Fibroblast of skin of abdomen (primary cell): ENCODE results near the gene MEF2C.
A peak's percentile ranks its signal among the peaks of the same experiment; 100 is the strongest.

Experiments
- DNase-seq: peaks from one replicate; pipeline ENCODE4 v3.0.0-alpha.2; 2013

MEF2C gene

GRCh38 chr5:88826646-88827585 is 56.1 kb downstream of the MEF2C start:
- peak; percentile 65 for DNase-seq

DNA sequence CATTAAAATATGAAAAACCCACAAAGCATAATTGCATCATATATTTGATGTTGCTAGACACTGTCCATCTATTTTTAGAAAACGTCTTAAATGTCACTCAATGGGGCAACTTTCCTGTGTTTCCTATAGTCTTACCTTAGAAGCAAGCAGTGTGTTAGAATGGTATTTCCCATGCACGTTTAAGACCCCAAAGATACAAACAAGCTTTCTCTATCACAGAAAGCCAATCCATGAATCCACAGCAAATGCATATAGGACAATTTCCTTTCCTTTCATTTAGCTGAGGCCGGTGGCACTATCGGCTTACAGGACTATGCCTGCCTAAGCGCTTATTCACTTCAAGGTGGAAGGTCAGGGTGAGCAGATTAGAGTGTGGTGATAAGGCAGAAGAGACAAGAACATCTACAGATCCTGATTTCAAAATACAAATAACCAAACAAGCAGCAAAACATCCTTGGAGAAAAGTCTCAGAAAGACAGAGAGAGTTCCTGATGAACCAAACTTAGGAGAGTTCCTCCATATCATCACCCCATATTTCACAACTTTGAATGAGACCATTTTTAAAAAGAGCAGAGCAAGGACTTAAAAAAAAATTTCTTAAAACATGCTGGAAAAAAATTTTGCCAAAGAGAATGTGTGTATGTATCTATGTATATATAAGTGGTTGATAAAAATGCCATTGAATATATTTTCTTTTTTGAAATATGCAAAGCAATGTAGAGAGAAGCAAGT is 57.2 kb downstream of the MEF2C start:
- no peak for DNase-seq

- DNase-seq, result peak; percentile 66
Measured at GRCh38 chr5:88824892-88825583, 57.9 kb downstream of the MEF2C start.

DNA sequence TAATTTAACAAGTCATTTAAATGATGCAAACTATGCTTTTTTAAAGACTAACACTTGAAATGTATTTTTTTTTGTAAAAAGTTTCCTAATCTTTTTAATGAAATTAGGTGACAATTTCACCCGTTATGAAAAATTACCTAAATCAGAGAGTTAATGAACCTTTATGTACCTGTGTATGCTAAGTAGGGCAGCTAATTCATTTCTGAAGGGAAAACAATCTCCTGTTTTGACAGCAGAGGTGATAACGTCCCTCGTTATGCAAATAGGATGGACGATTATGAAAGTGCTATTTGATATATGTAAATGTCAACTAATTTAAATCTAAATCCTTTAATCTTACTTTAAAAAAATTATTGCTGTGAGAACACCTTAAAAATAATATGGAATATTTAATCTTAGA is 58.8 kb downstream of the MEF2C start:
- DNase-seq, result no peak

GRCh38 chr5:88823201-88823600 is 59.8 kb downstream of the MEF2C start:
- DNase-seq, result no peak

DNA sequence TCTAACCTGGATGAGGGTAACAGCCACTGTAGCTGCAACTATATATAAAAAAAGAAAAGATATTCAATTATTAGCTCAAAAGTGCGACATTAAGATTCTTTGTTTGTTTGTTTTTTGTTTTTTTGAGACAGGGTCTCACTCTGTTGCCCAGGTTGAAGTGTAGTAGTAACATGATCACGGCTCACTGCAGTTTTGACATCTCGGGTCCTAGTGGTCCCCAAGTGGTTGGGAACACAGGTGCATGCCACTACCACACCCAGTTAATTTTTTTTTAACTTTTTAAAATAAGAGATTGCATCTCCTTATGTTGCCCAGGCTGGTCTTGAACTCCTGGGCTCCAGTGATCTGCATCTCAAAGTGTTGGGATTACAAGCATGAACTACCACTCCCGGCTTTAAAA is 61.8 kb downstream of the MEF2C start:
- no peak for DNase-seq

- no peak for DNase-seq
Measured at GRCh38 chr5:88820581-88820980, 62.4 kb downstream of the MEF2C start.

DNA sequence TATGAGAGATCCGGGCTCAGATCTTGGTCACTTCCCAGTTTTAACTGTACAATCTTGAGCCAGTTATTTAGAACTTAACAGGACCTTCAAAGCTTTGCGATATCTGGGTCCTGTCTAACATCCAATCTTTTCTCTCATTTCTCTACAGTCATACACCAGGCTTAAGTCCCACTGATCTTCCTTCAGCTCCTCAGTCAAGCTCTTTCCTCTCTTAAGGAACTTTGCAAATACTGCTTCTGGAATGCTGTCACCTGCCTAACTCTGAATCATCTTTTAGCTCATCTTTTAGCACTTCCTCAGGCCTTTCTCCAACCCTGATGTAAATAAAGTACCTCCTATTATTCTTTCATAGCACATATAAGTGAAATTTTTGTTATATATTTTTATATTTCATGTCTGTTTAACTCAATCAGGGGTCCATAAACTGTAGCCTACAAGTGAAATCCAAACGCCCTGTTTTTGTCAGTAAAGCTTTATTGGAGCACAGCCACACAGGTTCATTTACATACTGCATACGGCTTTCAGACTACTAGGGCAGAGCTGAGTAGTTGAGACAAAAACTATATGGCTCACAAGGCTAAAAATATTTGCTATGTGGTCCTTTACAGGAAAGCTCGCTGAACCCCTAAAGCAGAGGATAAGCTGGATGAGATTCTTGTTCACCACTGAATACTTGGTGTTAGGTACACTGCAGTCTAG is 63.5 kb downstream of the MEF2C start:
- DNase-seq, result no peak

- no peak for DNase-seq
Measured at GRCh38 chr5:88818296-88818695, 64.7 kb downstream of the MEF2C start.

DNA sequence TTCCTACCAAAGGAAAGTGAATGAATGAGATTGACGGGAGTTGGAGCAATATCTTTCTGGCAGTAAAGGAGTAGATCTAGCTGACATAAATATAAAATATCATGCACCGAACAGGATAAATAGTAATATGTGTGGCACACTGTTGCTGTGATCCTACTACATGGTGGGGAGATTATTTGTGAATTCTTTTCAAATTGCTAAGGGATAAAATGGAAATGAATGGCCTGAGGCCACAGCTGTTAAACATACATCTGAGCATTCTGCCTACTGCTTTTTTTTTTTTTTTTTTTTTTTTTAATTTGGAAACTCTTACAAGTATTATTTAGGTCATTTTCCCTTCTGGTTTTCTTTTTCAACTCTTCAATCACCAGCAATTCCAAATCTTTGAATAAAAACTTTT is 66.8 kb downstream of the MEF2C start:
- no peak for DNase-seq

GRCh38 chr5:88815050-88815789 is 67.8 kb downstream of the MEF2C start:
- DNase-seq, result no peak

GRCh38 chr5:88813805-88814575 is 69.0 kb downstream of the MEF2C start:
- no peak for DNase-seq

- DNase-seq, result no peak
Measured at GRCh38 chr5:88813244-88813643, 69.7 kb downstream of the MEF2C start.

DNA sequence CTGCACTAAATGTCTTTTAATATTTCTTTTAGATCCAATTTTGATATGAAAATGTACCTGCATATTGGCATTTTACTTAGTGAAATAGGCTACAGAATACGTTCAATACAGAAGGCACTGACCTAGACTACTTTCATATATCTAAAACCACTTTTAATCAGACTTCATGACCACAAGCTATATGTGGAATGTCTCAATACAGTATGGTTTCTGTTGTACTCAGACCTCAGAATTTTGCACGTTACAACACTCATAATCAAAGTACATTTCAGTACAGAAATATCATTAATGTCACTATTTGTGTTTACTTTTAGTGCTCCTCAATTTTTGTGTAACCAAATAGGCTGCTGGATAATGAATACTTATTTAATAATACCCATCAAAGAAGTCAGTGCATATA is 74.8 kb downstream of the MEF2C start:
- no peak for DNase-seq

GRCh38 chr5:88807327-88807726 is 75.7 kb downstream of the MEF2C start:
- DNase-seq, result no peak

GRCh38 chr5:88806338-88806737 is 76.6 kb downstream of the MEF2C start:
- DNase-seq, result no peak

DNA sequence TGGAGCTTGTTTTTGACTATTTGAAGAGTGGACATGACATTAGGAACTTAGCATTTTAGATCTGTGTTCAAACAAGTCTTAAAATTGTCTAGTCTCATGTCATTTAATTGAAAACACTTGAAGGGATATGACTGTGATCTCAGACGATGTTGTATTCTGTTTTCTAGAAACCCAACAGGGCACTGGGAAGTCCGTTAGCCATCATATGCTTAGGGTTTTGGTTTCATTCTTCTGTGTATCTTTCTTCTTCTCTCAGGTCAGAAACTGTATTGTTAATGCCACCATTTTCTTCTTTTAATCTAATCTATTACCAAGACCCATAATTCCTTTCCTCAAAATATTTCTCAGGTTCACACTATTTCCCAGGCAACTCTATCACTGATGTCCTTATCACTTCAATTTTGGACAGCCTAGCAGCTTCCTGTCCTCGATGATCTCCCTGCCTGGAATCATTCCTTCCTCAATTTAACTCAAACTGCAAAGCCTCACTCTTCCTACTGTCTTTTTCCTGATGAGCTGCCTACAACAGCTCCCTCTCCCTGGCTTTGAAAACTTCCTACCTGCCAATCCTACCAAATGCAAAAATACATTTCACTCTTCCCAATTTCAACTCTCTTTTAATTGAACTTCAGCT is 77.7 kb downstream of the MEF2C start:
- no peak for DNase-seq

- DNase-seq, result no peak
Measured at GRCh38 chr5:88804444-88804843, 78.5 kb downstream of the MEF2C start.

DNA sequence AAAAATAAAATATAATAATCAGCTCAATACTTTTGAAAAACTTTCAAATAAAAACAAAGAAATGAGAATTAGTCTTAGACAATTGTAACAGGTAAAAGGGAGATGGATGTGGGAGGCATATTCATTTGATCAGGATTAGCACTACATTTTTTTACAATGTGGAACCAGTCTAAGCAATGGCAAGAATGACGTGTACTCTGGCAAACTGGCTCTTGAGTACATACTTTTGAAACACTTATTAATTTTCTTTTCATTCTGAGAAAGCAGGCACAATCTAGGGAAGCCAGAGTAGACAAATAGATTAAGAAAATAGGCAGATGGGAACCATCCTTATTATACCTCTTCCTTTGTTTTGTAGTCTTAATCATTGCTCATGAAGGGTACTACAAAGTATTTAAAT is 79.7 kb downstream of the MEF2C start:
- no peak for DNase-seq

GRCh38 chr5:88799938-88800535 is 82.9 kb downstream of the MEF2C start:
- no peak for DNase-seq
